Measurements from ENCODE around the gene RHPN2. TPM values are rescaled to one million over a fixed set of nuclear protein-coding genes. Genes with fewer than 3 reads are reported as not detected.

RHPN2 gene
- total and polyA plus RNA-seq, 2 donors from 2014 or later: 13.5 to 50.3 TPM

DNA sequence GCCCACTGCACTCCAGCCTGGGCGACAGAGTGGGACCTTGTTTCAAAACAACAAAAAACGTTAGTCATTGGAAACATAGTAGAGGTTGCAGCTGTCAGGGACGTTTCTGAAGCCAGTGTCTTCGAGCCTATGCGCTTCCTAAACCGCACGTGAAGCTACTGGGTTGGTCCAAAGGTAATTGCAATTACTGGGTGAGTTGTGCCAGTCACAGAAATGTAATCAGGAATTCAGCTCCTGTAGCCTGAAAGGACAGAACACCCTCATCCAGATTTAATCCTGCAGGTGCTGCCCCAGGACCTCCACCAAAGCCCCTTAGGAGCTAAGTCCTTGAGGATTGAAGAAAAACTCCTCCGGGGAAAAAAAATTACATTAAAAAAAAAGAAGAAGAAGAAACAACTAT lies 2.4 kb upstream of the RHPN2 start:
- Histone ChIP-seq H3K4me3 (ENCODE audit: low read length in 3 of 3) (no peak overlapping the region), H3K36me3 (ENCODE audit: control insufficient read depth in 2 of 3, insufficient read depth in 3 of 3, low read length in 3 of 3) (no peaks in the 10 kb centered on the region), H3K9me3 (ENCODE audit: control insufficient read depth in 2 of 3, insufficient read depth in 1 of 3, low read length in 3 of 3) (no peaks in the 10 kb centered on the region), H3K4me1 (ENCODE audit: control insufficient read depth in 2 of 3, insufficient read depth in 2 of 3, low read depth in 1 of 3, low read length in 3 of 3) (no peaks in the 10 kb centered on the region), H3K27ac (ENCODE audit: low read depth in 2 of 2, low read length in 2 of 2) (no peak overlapping the region), H3K9ac (ENCODE audit: low read length in 3 of 3) (no peak overlapping the region), H3K27me3 (ENCODE audit: control insufficient read depth, insufficient read depth, low read length) (no peaks in the 10 kb centered on the region)
- intact Hi-C loops (cut with DNase I): no loop called here
- DNase-seq (no peak), FAIRE-seq (no peak)
- TF ChIP-seq, protein P1, sequence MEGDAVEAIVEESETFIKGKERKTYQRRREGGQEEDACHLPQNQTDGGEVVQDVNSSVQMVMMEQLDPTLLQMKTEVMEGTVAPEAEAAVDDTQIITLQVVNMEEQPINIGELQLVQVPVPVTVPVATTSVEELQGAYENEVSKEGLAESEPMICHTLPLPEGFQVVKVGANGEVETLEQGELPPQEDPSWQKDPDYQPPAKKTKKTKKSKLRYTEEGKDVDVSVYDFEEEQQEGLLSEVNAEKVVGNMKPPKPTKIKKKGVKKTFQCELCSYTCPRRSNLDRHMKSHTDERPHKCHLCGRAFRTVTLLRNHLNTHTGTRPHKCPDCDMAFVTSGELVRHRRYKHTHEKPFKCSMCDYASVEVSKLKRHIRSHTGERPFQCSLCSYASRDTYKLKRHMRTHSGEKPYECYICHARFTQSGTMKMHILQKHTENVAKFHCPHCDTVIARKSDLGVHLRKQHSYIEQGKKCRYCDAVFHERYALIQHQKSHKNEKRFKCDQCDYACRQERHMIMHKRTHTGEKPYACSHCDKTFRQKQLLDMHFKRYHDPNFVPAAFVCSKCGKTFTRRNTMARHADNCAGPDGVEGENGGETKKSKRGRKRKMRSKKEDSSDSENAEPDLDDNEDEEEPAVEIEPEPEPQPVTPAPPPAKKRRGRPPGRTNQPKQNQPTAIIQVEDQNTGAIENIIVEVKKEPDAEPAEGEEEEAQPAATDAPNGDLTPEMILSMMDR (IDR thresholded peaks at IDR 0.05; ENCODE audit: borderline replicate concordance, extremely low read depth, insufficient read depth): no peak

DNA sequence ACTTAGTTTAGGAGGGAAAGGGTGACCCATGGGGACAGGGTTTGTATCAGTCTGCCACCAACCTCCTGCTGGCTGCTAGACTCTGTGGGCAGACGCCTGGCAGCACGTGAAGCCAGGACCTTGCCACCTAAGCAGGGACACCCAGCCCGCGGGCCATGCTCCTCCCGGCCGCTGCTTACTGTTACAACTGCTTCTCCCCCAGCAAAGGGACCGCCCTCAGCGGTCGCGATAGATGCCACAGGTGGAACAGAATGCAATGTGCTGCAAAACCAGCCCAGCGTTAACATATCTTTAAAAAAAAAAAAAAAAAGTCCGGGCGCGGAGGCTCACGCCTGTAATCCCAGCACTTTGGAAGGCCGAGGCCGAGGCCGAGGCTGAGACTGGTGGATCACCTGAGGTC lies 1.9 kb upstream of the RHPN2 start:
- Histone ChIP-seq H3K27ac (ENCODE audit: low read depth in 2 of 2, low read length in 2 of 2) (no peak overlapping the region), H3K36me3 (ENCODE audit: control insufficient read depth in 2 of 3, insufficient read depth in 3 of 3, low read length in 3 of 3) (no peaks in the 10 kb centered on the region), H3K4me3 (ENCODE audit: low read length in 3 of 3) (no peak overlapping the region), H3K27me3 (ENCODE audit: control insufficient read depth, insufficient read depth, low read length) (no peaks in the 10 kb centered on the region), H3K9ac (ENCODE audit: low read length in 3 of 3) (no peak overlapping the region), H3K4me1 (ENCODE audit: control insufficient read depth in 2 of 3, insufficient read depth in 2 of 3, low read depth in 1 of 3, low read length in 3 of 3) (no peaks in the 10 kb centered on the region), H3K9me3 (ENCODE audit: control insufficient read depth in 2 of 3, insufficient read depth in 1 of 3, low read length in 3 of 3) (no peaks in the 10 kb centered on the region)
- DNase-seq (no peak), FAIRE-seq (no peak)
- TF ChIP-seq, protein P1 (IDR thresholded peaks at IDR 0.05; ENCODE audit: borderline replicate concordance, extremely low read depth, insufficient read depth): no peak
- intact Hi-C loops (cut with DNase I): no loop called here

DNA sequence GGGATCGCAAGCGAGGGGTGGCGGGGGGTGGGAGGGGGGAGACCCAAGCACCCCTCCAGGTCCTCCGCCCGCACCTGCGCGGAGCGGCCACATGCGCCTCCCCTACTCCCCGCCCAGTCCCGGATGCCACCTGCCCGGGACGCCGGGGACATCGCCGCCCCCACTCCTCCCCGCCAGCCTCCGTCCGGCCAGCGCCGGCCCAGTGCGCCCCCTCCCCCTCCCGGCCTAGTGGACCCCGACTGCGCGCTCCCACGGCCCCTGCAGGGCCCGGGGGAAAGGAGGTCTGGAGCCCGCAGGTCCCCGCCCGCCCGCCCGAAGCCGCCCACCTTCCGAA lies 263 bp downstream of the RHPN2 start:
- FAIRE-seq: no peak
- DNase-seq: peak; percentile 74 to 89 (median 82)

More for the DNA sequence above, 263 bp downstream of the RHPN2 start:
- Histone ChIP-seq H3K4me1 (ENCODE audit: control insufficient read depth in 2 of 3, insufficient read depth in 2 of 3, low read depth in 1 of 3, low read length in 3 of 3) (no peaks in the 10 kb centered on the region), H3K9ac (ENCODE audit: low read length in 3 of 3) (peak overlapping the region in 1 of 3 donors; percentile 71), H3K36me3 (ENCODE audit: control insufficient read depth in 2 of 3, insufficient read depth in 3 of 3, low read length in 3 of 3) (no peaks in the 10 kb centered on the region), H3K27me3 (ENCODE audit: control insufficient read depth, insufficient read depth, low read length) (no peaks in the 10 kb centered on the region), H3K27ac (ENCODE audit: low read depth in 2 of 2, low read length in 2 of 2) (peak overlapping the region in 1 of 2 donors; percentile 50), H3K9me3 (ENCODE audit: control insufficient read depth in 2 of 3, insufficient read depth in 1 of 3, low read length in 3 of 3) (no peaks in the 10 kb centered on the region), H3K4me3 (ENCODE audit: low read length in 3 of 3) (peak overlapping the region in 1 of 3 donors; percentile 71)
- intact Hi-C loops (cut with DNase I): no loop called here
- TF ChIP-seq, protein P1 (IDR thresholded peaks at IDR 0.05; ENCODE audit: borderline replicate concordance, extremely low read depth, insufficient read depth): no peak
